Muscle of leg (tissue), 11 donors: ENCODE measurements around the gene SGPL1. TPM values are rescaled to one million over a fixed set of nuclear protein-coding genes. Genes with fewer than 3 reads are reported as not detected.

Experiments
- DNase-seq: peaks from one replicate; pipeline ENCODE4 v3.0.0; 2013
- H3K27ac ChIP-seq: one replicate; pipeline ENCODE4 v1.5.1; 2013; ENCODE audit warnings: mild to moderate bottlenecking, low read length, control low read depth
- H3K27me3 ChIP-seq: one replicate; pipeline ENCODE4 v1.6.1; 2013; ENCODE audit warnings: low read length; ENCODE audit not compliant: control insufficient read depth, insufficient read depth
- H3K36me3 ChIP-seq: one replicate; pipeline ENCODE4 v1.6.1; 2013; ENCODE audit warnings: low read length; ENCODE audit not compliant: control insufficient read depth, insufficient read depth
- H3K4me1 ChIP-seq: one replicate; pipeline ENCODE4 v1.6.1; 2013; ENCODE audit warnings: low read length; ENCODE audit not compliant: control insufficient read depth, insufficient read depth
- H3K4me3 ChIP-seq: one replicate; pipeline ENCODE4 v1.5.1; 2013; ENCODE audit warnings: low read length, control low read depth
- H3K9me3 ChIP-seq: replicated peaks from 2 replicates; pipeline ENCODE4 v1.6.1; 2013; ENCODE audit warnings: low read depth, low read length; ENCODE audit not compliant: control insufficient read depth
- WGBS: methylation state at CpG from one replicate; pipeline ENCODE4 v1.1.5; 2013; ENCODE audit warnings: missing lambda C conversion rate; ENCODE audit not compliant: insufficient coverage; 5-methylcytosine and 5-hydroxymethylcytosine counted together
- polyA plus RNA-seq, 8 donors: library from polyadenylated mRNA; unstranded; fragments of 120-200 nt; gene quantifications; one replicate each; pipeline versions ENCODE4 v1.2.1 to v1.2.3, GENCODE V29; 2013; ENCODE audit warnings: inconsistent platforms in 1 of 8, low replicate concordance in 1 of 8; ENCODE audit not compliant: insufficient read length in 8 of 8, insufficient read depth in 1 of 8
- total RNA-seq: library from RNA; stranded (reverse); fragments of 120-200 nt; gene quantifications from one replicate; pipeline ENCODE4 v1.2.4, GENCODE V29; 2013

The SGPL1 gene
- total and polyA plus RNA-seq, 9 donors, result 17.4 to 29.1 (median 23.5) TPM

DNA sequence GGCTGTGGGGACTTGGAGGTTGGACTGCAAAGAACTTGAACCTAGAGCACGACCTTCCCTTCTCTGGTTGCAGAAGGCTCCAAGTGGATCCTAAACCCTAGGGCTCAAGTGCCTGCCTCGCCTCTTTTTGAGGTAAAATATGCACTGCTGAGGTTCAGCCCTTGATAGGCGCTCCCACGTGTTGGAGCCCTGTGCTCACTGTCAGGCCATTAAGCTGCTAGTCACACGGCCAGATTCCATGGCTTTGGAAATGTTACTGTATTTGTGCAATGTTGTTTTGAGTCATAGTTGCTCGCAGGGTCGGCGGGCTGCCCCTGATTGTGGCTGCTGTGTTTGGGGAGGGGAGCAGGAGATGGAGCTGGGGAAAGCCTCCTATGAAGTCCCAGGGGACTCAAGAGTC lies 112.4 kb downstream of the SGPL1 start:
- no peak for DNase-seq
- Histone ChIP-seq H3K4me3 (no peak overlapping the region), H3K4me1 (no peaks in the 10 kb centered on the region), H3K9me3 (no peaks in the 10 kb centered on the region), H3K27ac (no peak overlapping the region), H3K36me3 (no peaks in the 10 kb centered on the region), H3K27me3 (peaks cover 39% of the 10 kb centered on the region)
- 59% methylated on average over 8 of the region's 8 CpGs for WGBS

DNA sequence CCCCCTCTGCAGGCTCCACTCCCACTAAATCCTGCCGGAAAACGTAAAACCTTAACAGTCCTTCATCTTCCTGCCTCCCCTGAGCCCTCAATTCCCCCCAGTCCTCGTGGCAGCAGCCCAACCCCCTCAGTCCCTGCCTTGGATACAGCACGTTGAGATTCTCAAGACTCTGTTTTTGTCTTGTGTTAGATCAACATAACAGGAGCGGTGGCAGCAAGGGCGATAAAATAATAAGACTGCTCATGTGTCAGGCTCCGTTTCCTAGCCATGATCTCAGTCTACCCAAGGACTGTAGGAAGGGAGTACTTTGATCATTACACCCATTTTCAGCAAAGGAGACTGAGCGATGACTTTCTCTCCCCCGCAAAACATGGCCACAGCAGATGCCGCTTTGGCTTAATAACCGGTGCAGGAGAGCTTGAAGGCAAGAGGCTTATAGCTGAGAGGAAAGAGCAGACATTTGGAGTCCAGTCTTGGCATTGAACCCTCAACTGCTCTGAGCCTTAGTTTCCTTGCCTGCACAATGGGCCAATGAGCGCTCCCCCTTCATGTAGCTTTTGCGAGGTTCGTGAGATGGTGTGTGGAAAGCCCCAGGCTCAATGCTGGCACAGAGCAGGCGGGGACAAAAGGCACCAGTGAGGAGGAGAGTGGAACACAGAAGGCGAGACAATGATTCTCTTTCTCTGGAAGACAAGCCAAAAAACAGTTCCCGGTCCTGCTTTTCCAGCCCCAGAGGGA lies 114.7 kb downstream of the SGPL1 start:
- no peaks in the 10 kb centered on the region for H3K4me1 ChIP-seq
- DNase-seq, result no peak
- H3K4me3 ChIP-seq, result no peak overlapping the region
- peaks cover 40% of the 10 kb centered on the region for H3K27me3 ChIP-seq
- no peak overlapping the region for H3K27ac ChIP-seq
- WGBS, result 58% methylated on average over 10 of the region's 17 CpGs
- no peaks in the 10 kb centered on the region for H3K9me3 ChIP-seq
- no peaks in the 10 kb centered on the region for H3K36me3 ChIP-seq

Other genes with a start within 250 kb of the SGPL1 start
- 0.53 TPM for gene PRF1, start 213.2 kb upstream of the SGPL1 start, total RNA-seq
- gene PRF1, start 213.2 kb upstream of the SGPL1 start, polyA plus RNA-seq, result 1 to 10 TPM in 1 of 8 donors, under 1 TPM in 7; 0.28 to 1.6 (median 0.55) TPM
- gene ADAMTS14, start 143.4 kb upstream of the SGPL1 start, total RNA-seq, result 12.5 TPM
- 10 to 100 TPM; 15.5 to 30.0 (median 21.7) TPM for gene ADAMTS14, start 143.4 kb upstream of the SGPL1 start, polyA plus RNA-seq
- gene TBATA, start 30.6 kb upstream of the SGPL1 start, total RNA-seq, result not detected
- gene TBATA, start 30.6 kb upstream of the SGPL1 start, polyA plus RNA-seq, result under 1 TPM in 3 of 8 donors, not detected in 5; 0.08 to 0.21 (median 0.09) TPM
- 66.5 TPM for gene PCBD1, start 72.6 kb downstream of the SGPL1 start, total RNA-seq
- gene PCBD1, start 72.6 kb downstream of the SGPL1 start, polyA plus RNA-seq, result 10 to 100 TPM; 62.8 to 82.7 (median 75.6) TPM